Trophoblast cell (in vitro differentiated cells and primary cell): ENCODE results near the gene CRYBG1.
A peak's percentile ranks its signal among the peaks of the same experiment; 100 is the strongest.

Experiments used
- DNase-seq, 2 donors: peaks; one replicate each; pipeline ENCODE4 v3.0.0-alpha.2; 2016
- H2AFZ ChIP-seq: 2 replicates; pipeline ENCODE4 v1.6.1; 2013; ENCODE audit warnings: low read length, moderate library complexity, mild to moderate bottlenecking; ENCODE audit not compliant: insufficient read depth, poor library complexity
- H2AK5ac ChIP-seq: 2 replicates; pipeline ENCODE4 v1.6.1; 2013; ENCODE audit warnings: mild to moderate bottlenecking, low read length
- H2BK120ac ChIP-seq: 2 replicates; pipeline ENCODE4 v1.6.1; 2013; ENCODE audit warnings: low read length, mild to moderate bottlenecking, moderate library complexity; ENCODE audit not compliant: insufficient read depth, poor library complexity
- H2BK12ac ChIP-seq: 2 replicates; pipeline ENCODE4 v1.6.1; 2013; ENCODE audit warnings: mild to moderate bottlenecking, low read length, moderate library complexity
- H2BK5ac ChIP-seq: 2 replicates; pipeline ENCODE4 v1.6.1; 2013; ENCODE audit warnings: low read length, low read depth, moderate library complexity, mild to moderate bottlenecking; ENCODE audit not compliant: poor library complexity
- H3K14ac ChIP-seq: 2 replicates; pipeline ENCODE4 v1.6.1; 2013; ENCODE audit warnings: mild to moderate bottlenecking, low read length
- H3K18ac ChIP-seq: 2 replicates; pipeline ENCODE4 v1.6.1; 2013; ENCODE audit warnings: mild to moderate bottlenecking, low read length
- H3K23ac ChIP-seq: 2 replicates; pipeline ENCODE4 v1.6.1; 2013; ENCODE audit warnings: low read length
- H3K27ac ChIP-seq: 2 replicates; pipeline ENCODE4 v1.5.1; 2013; ENCODE audit warnings: low read depth, mild to moderate bottlenecking, inconsistent platforms, low read length, moderate library complexity
- H3K27me3 ChIP-seq: 2 replicates; pipeline ENCODE4 v1.6.1; 2013; ENCODE audit warnings: inconsistent platforms, mild to moderate bottlenecking, low read length, moderate library complexity; ENCODE audit not compliant: insufficient read depth
- H3K36me3 ChIP-seq, 2 experiments: 1 replicate in 1 of 2; 2 replicates in 1 of 2; pipeline ENCODE4 v1.6.1; 2013; ENCODE audit warnings: low read length in 2 of 2, mild to moderate bottlenecking in 2 of 2, moderate library complexity in 1 of 2; ENCODE audit not compliant: insufficient read depth in 2 of 2, control insufficient read depth in 1 of 2
- H3K4ac ChIP-seq: 2 replicates; pipeline ENCODE4 v1.6.1; 2013; ENCODE audit warnings: low read depth, mild to moderate bottlenecking, low read length, moderate library complexity
- H3K4me1 ChIP-seq, 2 experiments: 1 replicate in 1 of 2; 2 replicates in 1 of 2; pipeline ENCODE4 v1.6.1; 2013; ENCODE audit warnings: low read length in 2 of 2, mild to moderate bottlenecking in 2 of 2, moderate library complexity in 1 of 2; ENCODE audit not compliant: insufficient read depth in 2 of 2, control insufficient read depth in 1 of 2
- H3K4me2 ChIP-seq: 2 replicates; pipeline ENCODE4 v1.6.1; 2013; ENCODE audit warnings: inconsistent platforms, mild to moderate bottlenecking, low read length, moderate library complexity
- H3K4me3 ChIP-seq: 2 replicates; pipeline ENCODE4 v1.5.1; 2013; ENCODE audit warnings: mild to moderate bottlenecking, low read depth, low read length, inconsistent platforms
- H3K79me1 ChIP-seq: one replicate; pipeline ENCODE4 v1.6.1; 2013; ENCODE audit warnings: low read length
- H3K79me2 ChIP-seq: 2 replicates; pipeline ENCODE4 v1.6.1; 2013; ENCODE audit warnings: low read length, mild to moderate bottlenecking; ENCODE audit not compliant: control insufficient read depth, insufficient read depth, poor library complexity
- H3K9ac ChIP-seq: 2 replicates; pipeline ENCODE4 v1.6.1; 2013; ENCODE audit warnings: mild to moderate bottlenecking, low read length
- H3K9me3 ChIP-seq: 2 replicates; pipeline ENCODE4 v1.6.1; 2013; ENCODE audit warnings: low read depth, mild to moderate bottlenecking, control low read depth, inconsistent platforms, low read length; ENCODE audit not compliant: insufficient read depth
- H4K12ac ChIP-seq: 2 replicates; pipeline ENCODE4 v1.6.1; 2013; ENCODE audit warnings: low read depth, mild to moderate bottlenecking, low read length, moderate library complexity
- H4K8ac ChIP-seq: 2 replicates; pipeline ENCODE4 v1.6.1; 2013; ENCODE audit warnings: low read depth, mild to moderate bottlenecking, low read length, moderate library complexity
- H4K91ac ChIP-seq: one replicate; pipeline ENCODE4 v1.6.1; 2013; ENCODE audit warnings: low read depth, mild to moderate bottlenecking, low read length, moderate library complexity
- WGBS: extraction: QIAGEN DNeasy Blood & Tissue Kit; methylation state at CpG from one replicate; pipeline ENCODE4 v1.1.7; 2013; ENCODE audit warnings: missing lambda C conversion rate; ENCODE audit not compliant: insufficient read length, insufficient coverage; ENCODE audit errors: extremely low coverage; 5-methylcytosine and 5-hydroxymethylcytosine counted together

The CRYBG1 gene

GRCh38 chr6:106518748-106519147 is 158.2 kb downstream of the CRYBG1 start:
- Histone ChIP-seq H4K12ac (no peak overlapping the region), H3K18ac (no peak overlapping the region), H3K4ac (no peak overlapping the region), H3K27me3 (no peaks in the 10 kb centered on the region), H3K9me3 (no peaks in the 10 kb centered on the region), H4K91ac (no peak overlapping the region), H3K23ac (no peak overlapping the region), H2AFZ (no peak overlapping the region), H2BK12ac (no peak overlapping the region), H3K4me1 (no peaks in the 10 kb centered on the region), H3K36me3 (no peaks in the 10 kb centered on the region), H2BK120ac (no peak overlapping the region), H3K4me2 (no peak overlapping the region), H3K79me1 (no peaks in the 10 kb centered on the region), H2BK5ac (no peak overlapping the region), H3K14ac (no peak overlapping the region), H2AK5ac (no peak overlapping the region), H3K4me3 (no peak overlapping the region), H4K8ac (no peak overlapping the region), H3K9ac (no peak overlapping the region), H3K27ac (no peak overlapping the region), H3K79me2 (no peaks in the 10 kb centered on the region)
- DNase-seq, result no peak
- WGBS, result no CpG with 5 or more reads among the region's 3 CpGs

GRCh38 chr6:106519460-106520394 is 159.2 kb downstream of the CRYBG1 start:
- no CpG with 5 or more reads among the region's 14 CpGs for WGBS
- Histone ChIP-seq H2BK5ac (no peak overlapping the region), H2AFZ (no peak overlapping the region), H2BK120ac (no peak overlapping the region), H4K8ac (no peak overlapping the region), H3K4me1 (no peaks in the 10 kb centered on the region), H3K27ac (no peak overlapping the region), H3K9me3 (no peaks in the 10 kb centered on the region), H3K18ac (no peak overlapping the region), H4K91ac (no peak overlapping the region), H3K14ac (no peak overlapping the region), H2AK5ac (no peak overlapping the region), H3K4ac (no peak overlapping the region), H3K79me1 (no peaks in the 10 kb centered on the region), H4K12ac (no peak overlapping the region), H3K79me2 (no peaks in the 10 kb centered on the region), H2BK12ac (no peak overlapping the region), H3K27me3 (no peaks in the 10 kb centered on the region), H3K4me2 (no peak overlapping the region), H3K36me3 (no peaks in the 10 kb centered on the region), H3K23ac (no peak overlapping the region), H3K9ac (no peak overlapping the region), H3K4me3 (no peak overlapping the region)
- DNase-seq, result peak; percentile 48 to 49

- DNase-seq, result no peak
- H3K9me3 ChIP-seq, result no peaks in the 10 kb centered on the region
- no peaks in the 10 kb centered on the region for H3K27me3 ChIP-seq
- H2BK5ac ChIP-seq, result no peak overlapping the region
- no peak overlapping the region for H3K18ac ChIP-seq
- no peaks in the 10 kb centered on the region for H3K36me3 ChIP-seq
- H4K12ac ChIP-seq, result no peak overlapping the region
- no peak overlapping the region for H3K4ac ChIP-seq
- no peak overlapping the region for H3K27ac ChIP-seq
- no peak overlapping the region for H4K8ac ChIP-seq
- H4K91ac ChIP-seq, result no peak overlapping the region
- no peak overlapping the region for H3K14ac ChIP-seq
- H3K79me1 ChIP-seq, result no peaks in the 10 kb centered on the region
- no peak overlapping the region for H2BK120ac ChIP-seq
- no CpG with 5 or more reads among the region's 15 CpGs for WGBS
- no peak overlapping the region for H3K9ac ChIP-seq
- H3K4me2 ChIP-seq, result no peak overlapping the region
- H3K79me2 ChIP-seq, result no peaks in the 10 kb centered on the region
- H2BK12ac ChIP-seq, result no peak overlapping the region
- H3K23ac ChIP-seq, result no peak overlapping the region
- no peaks in the 10 kb centered on the region for H3K4me1 ChIP-seq
- no peak overlapping the region for H2AFZ ChIP-seq
- H2AK5ac ChIP-seq, result no peak overlapping the region
- no peak overlapping the region for H3K4me3 ChIP-seq
Observed at GRCh38 chr6:106520711-106521401, 160.3 kb downstream of the CRYBG1 start.

- no peak overlapping the region for H4K91ac ChIP-seq
- H3K4me2 ChIP-seq, result no peak overlapping the region
- no peak overlapping the region for H3K27ac ChIP-seq
- H2BK120ac ChIP-seq, result no peak overlapping the region
- no peak overlapping the region for H3K4me3 ChIP-seq
- no peak overlapping the region for H3K18ac ChIP-seq
- H2BK5ac ChIP-seq, result no peak overlapping the region
- no peak overlapping the region for H3K4ac ChIP-seq
- no peak overlapping the region for H3K9ac ChIP-seq
- no peak overlapping the region for H2AFZ ChIP-seq
- no peak overlapping the region for H4K12ac ChIP-seq
- no peak overlapping the region for H3K23ac ChIP-seq
- no peaks in the 10 kb centered on the region for H3K79me2 ChIP-seq
- no peaks in the 10 kb centered on the region for H3K36me3 ChIP-seq
- H3K14ac ChIP-seq, result no peak overlapping the region
- no peak for DNase-seq
- no peaks in the 10 kb centered on the region for H3K79me1 ChIP-seq
- no peaks in the 10 kb centered on the region for H3K27me3 ChIP-seq
- H3K9me3 ChIP-seq, result no peaks in the 10 kb centered on the region
- no peak overlapping the region for H2BK12ac ChIP-seq
- H2AK5ac ChIP-seq, result no peak overlapping the region
- WGBS, result no CpG with 5 or more reads among the region's 6 CpGs
- no peak overlapping the region for H4K8ac ChIP-seq
- H3K4me1 ChIP-seq, result no peaks in the 10 kb centered on the region
Observed at GRCh38 chr6:106522562-106523250, 162.2 kb downstream of the CRYBG1 start.
